ENCODE data around the gene CBX7. TPM values are rescaled to one million over a fixed set of nuclear protein-coding genes. Genes with fewer than 3 reads are reported as not detected.

CBX7 gene
- total and polyA plus RNA-seq, 2 of the 4 experiments (the other 2 are of a cell fraction) = 0.90 to 3.6 TPM

- no peaks in the 10 kb centered on the region for H4K20me1 ChIP-seq (ENCODE audit: insufficient read depth, low read length)
- H3K9ac ChIP-seq (ENCODE audit: low read depth, low read length) = no peak overlapping the region
- H3K14ac ChIP-seq (replicated peaks; ENCODE audit: low read depth, low read length) = no peak overlapping the region
- H3K36me3 ChIP-seq (ENCODE audit: control insufficient read depth, insufficient read depth, low read length) = no peaks in the 10 kb centered on the region
- no peak overlapping the region for H3K56ac ChIP-seq (ENCODE audit: extremely low read depth, insufficient read depth, low read length)
- H2BK15ac ChIP-seq (ENCODE audit: low read depth, low read length) = no peak overlapping the region
- no peak overlapping the region for H3K4ac ChIP-seq (ENCODE audit: low read depth, low read length)
- no peak overlapping the region for H3K23ac ChIP-seq (ENCODE audit: low read depth, low read length)
- TF ChIP-seq RCOR1 (IDR thresholded peaks at IDR 0.05; ENCODE audit: insufficient replicate concordance, low read length) = no peak
- TF ChIP-seq SMC3 (IDR thresholded peaks at IDR 0.05; ENCODE audit: low read depth, low read length) = no peak
- TF ChIP-seq USF2 (IDR thresholded peaks at IDR 0.05; ENCODE audit: low read depth, low read length) = no peak
- no peak for TF ChIP-seq FOS (IDR thresholded peaks at IDR 0.05; ENCODE audit: low read depth, low read length)
- TF ChIP-seq CTCF (conservative IDR thresholded peaks at IDR 0.05; ENCODE audit: low read depth, low read length) = no peak
- TF ChIP-seq CEBPB (IDR thresholded peaks at IDR 0.05; ENCODE audit: low read depth, low read length) = no peak
- no peak for TF ChIP-seq NFE2L2 (IDR thresholded peaks at IDR 0.05; ENCODE audit: low read depth, low read length)
- TF ChIP-seq CHD1 (IDR thresholded peaks at IDR 0.05; ENCODE audit: low read depth, low read length) = no peak
- peaks cover 8% of the 10 kb centered on the region for H3K4me1 ChIP-seq (ENCODE audit: control insufficient read depth, insufficient read depth, low read length)
- H3K4me2 ChIP-seq (ENCODE audit: low read depth, low read length) = no peak overlapping the region
- CTCF ChIA-PET = no interaction called here
- H2AFZ ChIP-seq (replicated peaks; ENCODE audit: low read length, poor library complexity) = no peak overlapping the region
- intact Hi-C loops (cut with micrococcal nuclease) = no loop called here
- no peak overlapping the region for H2BK20ac ChIP-seq (ENCODE audit: low read depth, low read length)
- H3K9me1 ChIP-seq (ENCODE audit: insufficient read depth, low read length) = no peaks in the 10 kb centered on the region
- H4K8ac ChIP-seq (ENCODE audit: low read depth in 2 of 2, low read length in 2 of 2) = no peak overlapping the region
- BruUV-seq (replicated peaks) = no TSS peak
- POLR2A ChIA-PET (ENCODE audit: unreplicated experiment) = no interaction called here
- no peak overlapping the region for H2AK5ac ChIP-seq (ENCODE audit: low read depth, low read length)
- peaks cover 4% of the 10 kb centered on the region; the same call in 1 of the 2 replicates for H3K27me3 ChIP-seq (ENCODE audit: control insufficient read depth, insufficient read depth, low read length)
- DNase-seq (no peak), ATAC-seq (ENCODE audit: low read depth) (no peak)
- no peak overlapping the region for H3K4me3 ChIP-seq (ENCODE audit: insufficient read depth, low read depth, low read length)
- WGBS, 2 experiments (ENCODE audit: extremely low coverage in 2 of 2, insufficient read length in 1 of 2) = no CpG with 5 or more reads among the region's 6 CpGs
- H3K79me1 ChIP-seq (ENCODE audit: low read depth in 1 of 2, low read length in 2 of 2) = no peaks in the 10 kb centered on the region
- in situ Hi-C loops (cut with MboI; ENCODE audit: low sequenced_read_pairs) = no loop called here
- no peak overlapping the region for H3K18ac ChIP-seq (ENCODE audit: low read depth, low read length)
- H4K91ac ChIP-seq (ENCODE audit: insufficient read depth, low read depth, low read length) = no peak overlapping the region
- H2BK5ac ChIP-seq (ENCODE audit: low read depth, low read length, poor library complexity, severe bottlenecking) = no peak overlapping the region
- no peak overlapping the region for H4K5ac ChIP-seq (ENCODE audit: low read depth, low read length)
- H2AK9ac ChIP-seq (replicated peaks; ENCODE audit: low read depth, low read length, poor library complexity) = no peak overlapping the region
- no peaks in the 10 kb centered on the region for H3K9me3 ChIP-seq (ENCODE audit: control insufficient read depth, insufficient read depth, low read length)
- dilution Hi-C loops (cut with HindIII; ENCODE audit: low sequenced_read_pairs, unreplicated experiment) = no loop called here
- H2BK120ac ChIP-seq (ENCODE audit: low read depth, low read length) = no peak overlapping the region
- no peak overlapping the region for H3K27ac ChIP-seq (ENCODE audit: insufficient read depth, low read length)
Measured at GRCh38 chr22:39128508-39128907, 24.0 kb downstream of the CBX7 start.

Data from IMR-90 (cell line).